Measurements from ENCODE around the gene RELN.

- TF ChIP-seq CTCF (conservative IDR thresholded peaks at IDR 0.05; ENCODE audit: low read depth, low read length) (no peak), EZH2 (IDR thresholded peaks at IDR 0.05; ENCODE audit: low read length, unreplicated experiment) (no peak), EZH2phosphoT487 (IDR thresholded peaks at IDR 0.05; ENCODE audit: borderline replicate concordance, low read length) (no peak)
Observed at GRCh38 chr7:103626776-103627175, 362.7 kb downstream of the RELN start.
